GM06990 (cell line): ENCODE data around the gene KRTAP9-4.
"Not testable (repeated sequence)": the region's sequence is repeated elsewhere in the genome, so short reads cannot be mapped to it uniquely, and the experiment has no call there.

Experiments used
- DNase-seq: peaks from one replicate; pipeline ENCODE4 v3.0.0-alpha.2; 2011; ENCODE audit not compliant: insufficient read length; ENCODE audit errors: extremely low read depth
- H3K27me3 ChIP-seq: replicated peaks from 2 replicates; pipeline ENCODE4 v1.6.0; 2011; ENCODE audit warnings: low read length; ENCODE audit not compliant: control insufficient read depth, insufficient read depth
- H3K36me3 ChIP-seq: 2 replicates; pipeline ENCODE4 v1.5.1; 2011; ENCODE audit warnings: low read length; ENCODE audit not compliant: control insufficient read depth, insufficient read depth
- H3K4me3 ChIP-seq: replicated peaks from 2 replicates; pipeline ENCODE4 v1.5.1; 2011; ENCODE audit warnings: low read depth, mild to moderate bottlenecking, control low read depth, low read length
- TF ChIP-seq, protein P1 (sequence below): IDR thresholded peaks from 2 replicates; pipeline ENCODE4 v1.5.1; 2011; ENCODE audit warnings: low read length, control low read depth, mild to moderate bottlenecking, inconsistent platforms; ENCODE audit not compliant: insufficient read depth, poor library complexity, severe bottlenecking

Gene KRTAP9-4

GRCh38 chr17:41230094-41230493 is 19.4 kb upstream of the KRTAP9-4 start:
- Histone ChIP-seq H3K27me3 (no peaks in the 10 kb centered on the region), H3K36me3 (no peaks in the 10 kb centered on the region), H3K4me3 (no peak overlapping the region)
- TF ChIP-seq, protein P1, sequence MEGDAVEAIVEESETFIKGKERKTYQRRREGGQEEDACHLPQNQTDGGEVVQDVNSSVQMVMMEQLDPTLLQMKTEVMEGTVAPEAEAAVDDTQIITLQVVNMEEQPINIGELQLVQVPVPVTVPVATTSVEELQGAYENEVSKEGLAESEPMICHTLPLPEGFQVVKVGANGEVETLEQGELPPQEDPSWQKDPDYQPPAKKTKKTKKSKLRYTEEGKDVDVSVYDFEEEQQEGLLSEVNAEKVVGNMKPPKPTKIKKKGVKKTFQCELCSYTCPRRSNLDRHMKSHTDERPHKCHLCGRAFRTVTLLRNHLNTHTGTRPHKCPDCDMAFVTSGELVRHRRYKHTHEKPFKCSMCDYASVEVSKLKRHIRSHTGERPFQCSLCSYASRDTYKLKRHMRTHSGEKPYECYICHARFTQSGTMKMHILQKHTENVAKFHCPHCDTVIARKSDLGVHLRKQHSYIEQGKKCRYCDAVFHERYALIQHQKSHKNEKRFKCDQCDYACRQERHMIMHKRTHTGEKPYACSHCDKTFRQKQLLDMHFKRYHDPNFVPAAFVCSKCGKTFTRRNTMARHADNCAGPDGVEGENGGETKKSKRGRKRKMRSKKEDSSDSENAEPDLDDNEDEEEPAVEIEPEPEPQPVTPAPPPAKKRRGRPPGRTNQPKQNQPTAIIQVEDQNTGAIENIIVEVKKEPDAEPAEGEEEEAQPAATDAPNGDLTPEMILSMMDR, result no peak
- no peak for DNase-seq

DNA sequence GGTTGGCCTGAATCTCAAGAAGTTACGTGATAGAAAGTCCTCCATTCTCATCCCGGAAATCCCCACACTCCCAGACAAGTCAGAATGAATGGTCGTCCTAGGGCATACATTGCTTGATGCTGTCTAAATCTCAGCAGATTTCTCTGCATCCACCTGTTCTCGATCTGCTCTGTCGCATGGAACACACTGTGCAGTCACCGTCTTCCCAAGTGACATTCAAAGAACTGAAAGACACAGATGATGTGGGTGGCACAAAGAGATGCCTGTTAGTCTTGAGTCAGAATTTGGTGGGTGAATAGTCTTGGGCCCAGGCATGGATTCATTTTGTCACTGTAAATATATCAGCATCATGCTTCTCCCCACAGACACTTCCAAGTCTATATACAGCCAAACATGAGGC is 17.8 kb upstream of the KRTAP9-4 start:
- TF ChIP-seq, protein P1, result no peak
- DNase-seq, result no peak
- no peaks in the 10 kb centered on the region for H3K36me3 ChIP-seq
- no peaks in the 10 kb centered on the region for H3K27me3 ChIP-seq
- no peak overlapping the region for H3K4me3 ChIP-seq

DNA sequence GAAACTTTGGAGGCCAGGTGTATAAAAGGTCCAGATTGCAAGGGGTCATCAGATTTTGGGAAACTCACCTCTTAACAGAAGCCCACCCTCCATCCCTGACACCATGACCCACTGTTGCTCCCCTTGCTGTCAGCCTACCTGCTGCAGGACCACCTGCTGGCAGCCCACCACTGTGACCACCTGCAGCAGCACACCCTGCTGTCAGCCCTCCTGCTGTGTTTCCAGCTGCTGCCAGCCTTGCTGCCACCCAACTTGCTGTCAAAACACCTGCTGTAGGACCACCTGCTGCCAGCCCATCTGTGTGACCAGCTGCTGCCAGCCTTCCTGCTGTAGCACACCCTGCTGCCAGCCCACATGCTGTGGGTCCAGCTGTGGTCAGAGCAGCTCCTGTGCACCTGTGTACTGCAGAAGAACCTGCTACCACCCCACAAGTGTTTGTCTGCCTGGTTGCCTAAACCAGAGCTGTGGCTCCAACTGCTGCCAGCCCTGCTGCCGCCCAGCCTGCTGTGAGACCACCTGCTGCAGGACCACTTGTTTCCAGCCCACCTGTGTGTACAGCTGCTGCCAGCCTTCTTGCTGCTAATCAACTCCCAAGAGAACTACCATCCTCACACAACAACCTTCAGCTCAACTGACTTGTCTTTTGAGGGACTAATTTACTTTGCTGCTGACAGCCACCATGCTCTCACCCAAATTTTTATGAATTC is 16.9 kb upstream of the KRTAP9-4 start, which contains the start of gene KRTAP9-3:
Gene KRTAP9-3, plus strand, starts transcription at position 51 of the 707 bp plus-strand sequence. Its CDS starts 53 bp downstream, at position 104.
- H3K27me3 ChIP-seq, H3K36me3 ChIP-seq, H3K4me3 ChIP-seq, DNase-seq: not testable (repeated sequence)

- not testable (repeated sequence) for H3K27me3 ChIP-seq, H3K36me3 ChIP-seq, DNase-seq, H3K4me3 ChIP-seq
Observed at GRCh38 chr17:41237116-41237515, 12.4 kb upstream of the KRTAP9-4 start.

- not testable (repeated sequence) for H3K36me3 ChIP-seq, H3K27me3 ChIP-seq
Observed at GRCh38 chr17:41237949-41238437, 11.5 kb upstream of the KRTAP9-4 start, which contains the start of gene KRTAP9-8. Gene KRTAP9-8, plus strand, starts transcription at chr17:41237999. Its CDS starts 53 bp downstream, at chr17:41238052.

DNA sequence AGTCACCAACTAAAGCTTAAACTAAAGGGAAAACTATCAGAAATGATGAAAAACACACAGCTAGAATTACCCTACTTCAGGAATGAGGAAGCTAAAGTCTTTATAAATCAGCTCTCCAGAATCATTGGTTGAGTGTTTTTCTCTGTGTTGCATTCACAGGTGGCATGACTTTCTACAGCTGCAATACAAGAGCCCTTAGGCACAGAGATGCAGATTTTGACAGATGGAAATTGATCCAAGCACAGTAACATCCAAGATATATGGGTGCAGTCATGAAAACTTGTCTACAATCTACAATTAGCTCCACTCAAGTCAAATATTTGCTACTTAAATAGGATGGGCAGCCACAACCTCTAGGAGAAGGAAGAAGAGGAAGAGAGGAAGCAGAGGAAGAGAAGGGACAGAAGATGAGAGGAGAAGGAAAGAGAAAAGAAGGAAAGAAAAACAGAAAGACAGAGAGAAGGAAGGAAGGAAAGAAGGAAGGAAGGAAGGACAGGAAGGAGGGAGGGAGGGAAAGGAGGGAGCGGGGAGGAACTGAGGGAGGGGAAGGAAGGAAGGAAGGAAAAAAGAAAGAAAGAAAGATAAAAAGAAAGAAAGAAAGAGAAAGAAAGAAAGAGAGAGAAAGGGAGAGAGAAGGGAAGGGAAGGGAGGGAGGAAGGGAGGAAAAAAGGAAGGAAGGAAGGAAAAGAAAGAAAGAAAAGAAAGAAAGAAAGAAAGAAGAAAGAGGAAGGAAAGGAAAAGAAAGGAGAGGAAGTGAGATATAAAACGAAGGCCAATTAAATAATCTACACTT is 2.3 kb upstream of the KRTAP9-4 start:
- not testable (repeated sequence) for H3K27me3 ChIP-seq, H3K4me3 ChIP-seq, H3K36me3 ChIP-seq, DNase-seq

More at GRCh38 chr17:41237949-41238437, 11.5 kb upstream of the KRTAP9-4 start, which contains the start of gene KRTAP9-8:
- H3K4me3 ChIP-seq, DNase-seq: not testable (repeated sequence)

- no peaks in the 10 kb centered on the region for H3K27me3 ChIP-seq
- H3K4me3 ChIP-seq, result no peak overlapping the region
- H3K36me3 ChIP-seq, result no peaks in the 10 kb centered on the region
- DNase-seq, result no peak
- TF ChIP-seq, protein P1, result no peak
Observed at GRCh38 chr17:41251261-41251660, 1.8 kb downstream of the KRTAP9-4 start.
